Measurements from ENCODE around the gene STAC3. TPM values are rescaled to one million over a fixed set of nuclear protein-coding genes. Genes with fewer than 3 reads are reported as not detected.
"Not testable (repeated sequence)": the region's sequence is repeated elsewhere in the genome, so short reads cannot be mapped to it uniquely, and the experiment has no call there.

STAC3 gene
- 2.4 TPM for polyA plus RNA-seq

- H3K36me3 Mint-ChIP-seq = peaks cover 8% of the 10 kb centered on the region
- no peaks in the 10 kb centered on the region for H3K27me3 Mint-ChIP-seq
- peak within 1 kb of the TSS in 1 of 4 donors; percentile 28 for H3K4me3 Mint-ChIP-seq
- H3K4me1 Mint-ChIP-seq = peaks cover 5 to 8% (median 6%) of the 10 kb centered on the region in 3 donors
- H3K9me3 Mint-ChIP-seq = no peaks in the 10 kb centered on the region
- no peak within 1 kb of the TSS for H3K27ac Mint-ChIP-seq
Measured at GRCh38 chr12:57250956-57251355, at the start of gene STAC3. Gene STAC3 (minus strand): TSS chr12:57251187. CDS start chr12:57249636, 1,551 bp downstream.

- Mint-ChIP-seq H3K4me1 (peaks cover 0 to 3% (median 0%) of the 10 kb centered on the region in 3 donors), H3K27me3 (no peaks in the 10 kb centered on the region), H3K27ac (peak overlapping the region in 2 of 3 donors; percentile 23 to 67), H3K4me3 (no peak overlapping the region), H3K9me3 (no peaks in the 10 kb centered on the region), H3K36me3 (peaks cover 12% of the 10 kb centered on the region)
Measured at GRCh38 chr12:57299514-57300016, 48.6 kb upstream of the STAC3 start.

GRCh38 chr12:57296291-57296690, 45.3 kb upstream of the STAC3 start:
- Mint-ChIP-seq H3K36me3 (peaks cover 5% of the 10 kb centered on the region), H3K27ac (no peak overlapping the region), H3K4me1 (peaks cover 0 to 5% (median 0%) of the 10 kb centered on the region in 3 donors), H3K4me3 (no peak overlapping the region), H3K9me3 (no peaks in the 10 kb centered on the region), H3K27me3 (no peaks in the 10 kb centered on the region)

- H3K27ac Mint-ChIP-seq, H3K9me3 Mint-ChIP-seq, H3K27me3 Mint-ChIP-seq, H3K4me3 Mint-ChIP-seq: not testable (repeated sequence)
- H3K4me1 Mint-ChIP-seq = peaks cover 18 to 23% (median 21%) of the 10 kb centered on the region in 3 donors
- peaks cover 17% of the 10 kb centered on the region for H3K36me3 Mint-ChIP-seq
Measured at GRCh38 chr12:57282073-57282472, 31.1 kb upstream of the STAC3 start.

- peak overlapping the region; percentile 24 to 86 (median 74) for H3K4me3 Mint-ChIP-seq
- no peaks in the 10 kb centered on the region for H3K27me3 Mint-ChIP-seq
- peaks cover 15 to 21% (median 18%) of the 10 kb centered on the region in 3 donors for H3K4me1 Mint-ChIP-seq
- H3K27ac Mint-ChIP-seq = peak overlapping the region; percentile 74 to 94 (median 88)
- H3K9me3 Mint-ChIP-seq = no peaks in the 10 kb centered on the region
- peaks cover 19% of the 10 kb centered on the region for H3K36me3 Mint-ChIP-seq
Measured at GRCh38 chr12:57280211-57281062, 29.4 kb upstream of the STAC3 start.

- Mint-ChIP-seq H3K36me3 (peaks cover 21% of the 10 kb centered on the region), H3K27me3 (no peaks in the 10 kb centered on the region), H3K4me3 (no peak overlapping the region), H3K4me1 (peaks cover 15 to 21% (median 18%) of the 10 kb centered on the region in 3 donors), H3K27ac (peak overlapping the region; percentile 21 to 84 (median 36)), H3K9me3 (no peaks in the 10 kb centered on the region)
Measured at GRCh38 chr12:57278465-57279381, 27.7 kb upstream of the STAC3 start.

GRCh38 chr12:57276935-57277563, 26.1 kb upstream of the STAC3 start:
- Mint-ChIP-seq H3K4me3 (no peak overlapping the region), H3K9me3 (no peaks in the 10 kb centered on the region), H3K27me3 (no peaks in the 10 kb centered on the region), H3K27ac (no peak overlapping the region), H3K36me3 (peaks cover 12% of the 10 kb centered on the region), H3K4me1 (peaks cover 15 to 19% (median 18%) of the 10 kb centered on the region in 3 donors)

GRCh38 chr12:57276233-57276632, 25.2 kb upstream of the STAC3 start:
- Mint-ChIP-seq H3K4me1 (peaks cover 14 to 20% (median 18%) of the 10 kb centered on the region in 3 donors), H3K36me3 (peaks cover 12% of the 10 kb centered on the region)
- H3K27ac Mint-ChIP-seq, H3K9me3 Mint-ChIP-seq, H3K4me3 Mint-ChIP-seq, H3K27me3 Mint-ChIP-seq: not testable (repeated sequence)

- no peaks in the 10 kb centered on the region for H3K9me3 Mint-ChIP-seq
- no peak overlapping the region for H3K27ac Mint-ChIP-seq
- peaks cover 14% of the 10 kb centered on the region for H3K36me3 Mint-ChIP-seq
- peaks cover 0 to 2% (median 1%) of the 10 kb centered on the region in 3 donors for H3K4me1 Mint-ChIP-seq
- H3K27me3 Mint-ChIP-seq = no peaks in the 10 kb centered on the region
- no peak overlapping the region for H3K4me3 Mint-ChIP-seq
Measured at GRCh38 chr12:57273516-57273915, 22.5 kb upstream of the STAC3 start.

- no peaks in the 10 kb centered on the region for H3K27me3 Mint-ChIP-seq
- peaks cover 0 to 2% (median 0%) of the 10 kb centered on the region in 3 donors for H3K4me1 Mint-ChIP-seq
- peaks cover 14% of the 10 kb centered on the region for H3K36me3 Mint-ChIP-seq
- no peaks in the 10 kb centered on the region for H3K9me3 Mint-ChIP-seq
- H3K27ac Mint-ChIP-seq = peak overlapping the region in 1 of 3 donors; percentile 77
- H3K4me3 Mint-ChIP-seq = no peak overlapping the region
Measured at GRCh38 chr12:57272337-57273151, 21.6 kb upstream of the STAC3 start.

- no peaks in the 10 kb centered on the region for H3K27me3 Mint-ChIP-seq
- no peak overlapping the region for H3K4me3 Mint-ChIP-seq
- no peak overlapping the region for H3K27ac Mint-ChIP-seq
- peaks cover 12% of the 10 kb centered on the region for H3K36me3 Mint-ChIP-seq
- H3K9me3 Mint-ChIP-seq = no peaks in the 10 kb centered on the region
- peaks cover 0 to 2% (median 0%) of the 10 kb centered on the region in 3 donors for H3K4me1 Mint-ChIP-seq
Measured at GRCh38 chr12:57270966-57271470, 20.0 kb upstream of the STAC3 start.

- peaks cover 6% of the 10 kb centered on the region for H3K36me3 Mint-ChIP-seq
- H3K27me3 Mint-ChIP-seq = no peaks in the 10 kb centered on the region
- H3K27ac Mint-ChIP-seq = peak overlapping the region in 2 of 3 donors; percentile 39 to 59
- no peaks in the 10 kb centered on the region for H3K9me3 Mint-ChIP-seq
- no peak overlapping the region for H3K4me3 Mint-ChIP-seq
- peaks cover 0 to 9% (median 4%) of the 10 kb centered on the region in 3 donors for H3K4me1 Mint-ChIP-seq
Measured at GRCh38 chr12:57268264-57268663, 17.3 kb upstream of the STAC3 start.

- no peaks in the 10 kb centered on the region for H3K9me3 Mint-ChIP-seq
- H3K27me3 Mint-ChIP-seq = no peaks in the 10 kb centered on the region
- H3K36me3 Mint-ChIP-seq = peaks cover 6% of the 10 kb centered on the region
- H3K4me1 Mint-ChIP-seq = peaks cover 0 to 9% (median 4%) of the 10 kb centered on the region in 3 donors
- H3K27ac Mint-ChIP-seq = peak overlapping the region in 1 of 3 donors; percentile 76
- H3K4me3 Mint-ChIP-seq = no peak overlapping the region
Measured at GRCh38 chr12:57266681-57267080, 15.7 kb upstream of the STAC3 start.

Measured in IgD-negative memory B cell (primary cell).